ENCODE data around the gene CNTNAP5. TPM values are rescaled to one million over a fixed set of nuclear protein-coding genes. Genes with fewer than 3 reads are reported as not detected.

The CNTNAP5 gene
- total and polyA plus RNA-seq, 4 donors, result not detected

DNA sequence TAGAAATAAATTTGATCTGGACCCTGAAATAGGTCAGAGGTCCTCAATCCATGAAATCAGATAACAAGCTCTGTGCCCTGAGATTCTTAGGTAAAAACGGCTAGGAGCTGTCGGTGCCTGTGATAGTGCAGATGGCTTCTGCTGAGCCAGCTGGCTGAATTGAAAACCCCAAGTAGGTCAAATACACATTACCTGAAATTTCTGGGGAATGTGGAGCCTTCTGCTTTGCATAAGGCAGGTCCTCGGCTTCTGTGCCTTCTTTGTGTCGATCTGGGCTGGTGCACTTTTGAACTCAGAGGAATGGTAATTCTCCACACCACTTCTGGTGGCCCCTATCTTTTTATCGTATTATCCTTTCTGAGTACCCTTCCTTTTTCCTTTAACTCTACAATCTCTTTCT, 66.6 kb downstream of the CNTNAP5 start:
- no peak for DNase-seq (ENCODE audit: low spot score)
- Histone ChIP-seq H3K27ac (ENCODE audit: low read depth in 1 of 2, low read length in 2 of 2) (no peak overlapping the region), H3K9ac (ENCODE audit: low read depth in 1 of 2, low read length in 2 of 2) (no peak overlapping the region), H3K36me3 (ENCODE audit: control insufficient read depth in 4 of 4, insufficient read depth in 3 of 4, low read depth in 1 of 4, low read length in 3 of 4) (no peaks in the 10 kb centered on the region), H3K4me3 (ENCODE audit: low read depth in 1 of 3, low read length in 3 of 3) (no peak overlapping the region), H3K4me1 (ENCODE audit: control insufficient read depth in 4 of 4, insufficient read depth in 4 of 4, low read length in 3 of 4) (no peaks in the 10 kb centered on the region), H3K9me3 (ENCODE audit: control insufficient read depth in 4 of 4, low read length in 3 of 4) (peaks cover 0 to 1% (median 0%) of the 10 kb centered on the region in 4 donors), H3K27me3 (ENCODE audit: control insufficient read depth in 4 of 4, insufficient read depth in 4 of 4, low read length in 3 of 4) (peaks cover 0 to 3% (median 0%) of the 10 kb centered on the region in 4 donors)
- TF ChIP-seq JUND (IDR thresholded peaks at IDR 0.05) (no peak), YY1 (IDR thresholded peaks at IDR 0.05) (no peak), NR2F2 (IDR thresholded peaks at IDR 0.05) (no peak), RAD21 (IDR thresholded peaks at IDR 0.05) (no peak), TAF1 (conservative IDR thresholded peaks at IDR 0.05) (no peak), EGR1 (IDR thresholded peaks at IDR 0.05; ENCODE audit: low read depth in 2 of 2) (no peak), FOXA2 (IDR thresholded peaks at IDR 0.05) (no peak), SP1 (IDR thresholded peaks at IDR 0.05) (no peak), HNF4G (IDR thresholded peaks at IDR 0.05) (no peak), HNF4A (conservative IDR thresholded peaks at IDR 0.05) (no peak), RXRA (IDR thresholded peaks at IDR 0.05) (no peak), FOXA1 (IDR thresholded peaks at IDR 0.05) (no peak)
- TF ChIP-seq, protein P1, sequence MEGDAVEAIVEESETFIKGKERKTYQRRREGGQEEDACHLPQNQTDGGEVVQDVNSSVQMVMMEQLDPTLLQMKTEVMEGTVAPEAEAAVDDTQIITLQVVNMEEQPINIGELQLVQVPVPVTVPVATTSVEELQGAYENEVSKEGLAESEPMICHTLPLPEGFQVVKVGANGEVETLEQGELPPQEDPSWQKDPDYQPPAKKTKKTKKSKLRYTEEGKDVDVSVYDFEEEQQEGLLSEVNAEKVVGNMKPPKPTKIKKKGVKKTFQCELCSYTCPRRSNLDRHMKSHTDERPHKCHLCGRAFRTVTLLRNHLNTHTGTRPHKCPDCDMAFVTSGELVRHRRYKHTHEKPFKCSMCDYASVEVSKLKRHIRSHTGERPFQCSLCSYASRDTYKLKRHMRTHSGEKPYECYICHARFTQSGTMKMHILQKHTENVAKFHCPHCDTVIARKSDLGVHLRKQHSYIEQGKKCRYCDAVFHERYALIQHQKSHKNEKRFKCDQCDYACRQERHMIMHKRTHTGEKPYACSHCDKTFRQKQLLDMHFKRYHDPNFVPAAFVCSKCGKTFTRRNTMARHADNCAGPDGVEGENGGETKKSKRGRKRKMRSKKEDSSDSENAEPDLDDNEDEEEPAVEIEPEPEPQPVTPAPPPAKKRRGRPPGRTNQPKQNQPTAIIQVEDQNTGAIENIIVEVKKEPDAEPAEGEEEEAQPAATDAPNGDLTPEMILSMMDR (IDR thresholded peaks at IDR 0.05; ENCODE audit: low read depth, low read length, missing input control), result no peak
- TF ChIP-seq, protein P2, sequence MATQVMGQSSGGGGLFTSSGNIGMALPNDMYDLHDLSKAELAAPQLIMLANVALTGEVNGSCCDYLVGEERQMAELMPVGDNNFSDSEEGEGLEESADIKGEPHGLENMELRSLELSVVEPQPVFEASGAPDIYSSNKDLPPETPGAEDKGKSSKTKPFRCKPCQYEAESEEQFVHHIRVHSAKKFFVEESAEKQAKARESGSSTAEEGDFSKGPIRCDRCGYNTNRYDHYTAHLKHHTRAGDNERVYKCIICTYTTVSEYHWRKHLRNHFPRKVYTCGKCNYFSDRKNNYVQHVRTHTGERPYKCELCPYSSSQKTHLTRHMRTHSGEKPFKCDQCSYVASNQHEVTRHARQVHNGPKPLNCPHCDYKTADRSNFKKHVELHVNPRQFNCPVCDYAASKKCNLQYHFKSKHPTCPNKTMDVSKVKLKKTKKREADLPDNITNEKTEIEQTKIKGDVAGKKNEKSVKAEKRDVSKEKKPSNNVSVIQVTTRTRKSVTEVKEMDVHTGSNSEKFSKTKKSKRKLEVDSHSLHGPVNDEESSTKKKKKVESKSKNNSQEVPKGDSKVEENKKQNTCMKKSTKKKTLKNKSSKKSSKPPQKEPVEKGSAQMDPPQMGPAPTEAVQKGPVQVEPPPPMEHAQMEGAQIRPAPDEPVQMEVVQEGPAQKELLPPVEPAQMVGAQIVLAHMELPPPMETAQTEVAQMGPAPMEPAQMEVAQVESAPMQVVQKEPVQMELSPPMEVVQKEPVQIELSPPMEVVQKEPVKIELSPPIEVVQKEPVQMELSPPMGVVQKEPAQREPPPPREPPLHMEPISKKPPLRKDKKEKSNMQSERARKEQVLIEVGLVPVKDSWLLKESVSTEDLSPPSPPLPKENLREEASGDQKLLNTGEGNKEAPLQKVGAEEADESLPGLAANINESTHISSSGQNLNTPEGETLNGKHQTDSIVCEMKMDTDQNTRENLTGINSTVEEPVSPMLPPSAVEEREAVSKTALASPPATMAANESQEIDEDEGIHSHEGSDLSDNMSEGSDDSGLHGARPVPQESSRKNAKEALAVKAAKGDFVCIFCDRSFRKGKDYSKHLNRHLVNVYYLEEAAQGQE (IDR thresholded peaks at IDR 0.05), result no peak
- TF ChIP-seq, protein P3, sequence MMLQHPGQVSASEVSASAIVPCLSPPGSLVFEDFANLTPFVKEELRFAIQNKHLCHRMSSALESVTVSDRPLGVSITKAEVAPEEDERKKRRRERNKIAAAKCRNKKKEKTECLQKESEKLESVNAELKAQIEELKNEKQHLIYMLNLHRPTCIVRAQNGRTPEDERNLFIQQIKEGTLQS (IDR thresholded peaks at IDR 0.05), result no peak
- 33% methylated on average over 5 of the region's 5 CpGs for WGBS

DNA sequence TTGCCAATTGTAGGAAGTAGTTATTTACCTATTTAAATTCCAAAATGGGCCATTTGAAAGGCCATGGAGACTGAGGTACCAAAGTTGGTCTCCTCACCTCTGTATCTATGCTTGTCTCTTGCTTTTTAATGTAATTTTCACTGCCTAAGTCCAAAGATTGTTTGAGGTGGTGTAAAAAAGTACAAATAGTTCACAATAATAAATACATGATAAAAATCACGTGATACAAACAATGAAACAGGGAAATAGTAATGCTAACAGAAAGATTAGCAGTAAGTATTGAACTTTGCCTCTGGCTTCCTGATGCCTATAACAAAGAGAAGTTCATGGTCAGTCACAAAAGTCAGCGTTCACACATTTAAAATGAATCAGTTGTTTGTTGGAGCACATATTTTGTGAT, 67.6 kb downstream of the CNTNAP5 start:
- Histone ChIP-seq H3K27ac (ENCODE audit: low read depth in 1 of 2, low read length in 2 of 2) (no peak overlapping the region), H3K9me3 (ENCODE audit: control insufficient read depth in 4 of 4, low read length in 3 of 4) (no peaks in the 10 kb centered on the region), H3K27me3 (ENCODE audit: control insufficient read depth in 4 of 4, insufficient read depth in 4 of 4, low read length in 3 of 4) (peaks cover 0 to 3% (median 0%) of the 10 kb centered on the region in 4 donors), H3K9ac (ENCODE audit: low read depth in 1 of 2, low read length in 2 of 2) (no peak overlapping the region), H3K4me1 (ENCODE audit: control insufficient read depth in 4 of 4, insufficient read depth in 4 of 4, low read length in 3 of 4) (no peaks in the 10 kb centered on the region), H3K4me3 (ENCODE audit: low read depth in 1 of 3, low read length in 3 of 3) (no peak overlapping the region), H3K36me3 (ENCODE audit: control insufficient read depth in 4 of 4, insufficient read depth in 3 of 4, low read depth in 1 of 4, low read length in 3 of 4) (no peaks in the 10 kb centered on the region)
- no peak for DNase-seq (ENCODE audit: low spot score)
- TF ChIP-seq, protein P4, sequence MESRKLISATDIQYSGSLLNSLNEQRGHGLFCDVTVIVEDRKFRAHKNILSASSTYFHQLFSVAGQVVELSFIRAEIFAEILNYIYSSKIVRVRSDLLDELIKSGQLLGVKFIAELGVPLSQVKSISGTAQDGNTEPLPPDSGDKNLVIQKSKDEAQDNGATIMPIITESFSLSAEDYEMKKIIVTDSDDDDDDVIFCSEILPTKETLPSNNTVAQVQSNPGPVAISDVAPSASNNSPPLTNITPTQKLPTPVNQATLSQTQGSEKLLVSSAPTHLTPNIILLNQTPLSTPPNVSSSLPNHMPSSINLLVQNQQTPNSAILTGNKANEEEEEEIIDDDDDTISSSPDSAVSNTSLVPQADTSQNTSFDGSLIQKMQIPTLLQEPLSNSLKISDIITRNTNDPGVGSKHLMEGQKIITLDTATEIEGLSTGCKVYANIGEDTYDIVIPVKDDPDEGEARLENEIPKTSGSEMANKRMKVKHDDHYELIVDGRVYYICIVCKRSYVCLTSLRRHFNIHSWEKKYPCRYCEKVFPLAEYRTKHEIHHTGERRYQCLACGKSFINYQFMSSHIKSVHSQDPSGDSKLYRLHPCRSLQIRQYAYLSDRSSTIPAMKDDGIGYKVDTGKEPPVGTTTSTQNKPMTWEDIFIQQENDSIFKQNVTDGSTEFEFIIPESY (IDR thresholded peaks at IDR 0.05), result no peak
- TF ChIP-seq, protein P3 (IDR thresholded peaks at IDR 0.05), result no peak
- no peak for TF ChIP-seq SP1 (IDR thresholded peaks at IDR 0.05)
- TF ChIP-seq NR2F2 (IDR thresholded peaks at IDR 0.05), result no peak
- no peak for TF ChIP-seq GABPA (IDR thresholded peaks at IDR 0.05 in 1 of 2, conservative IDR thresholded peaks at IDR 0.05 in 1 of 2)
- TF ChIP-seq FOXA2 (IDR thresholded peaks at IDR 0.05), result no peak
- no peak for TF ChIP-seq FOXA1 (IDR thresholded peaks at IDR 0.05)
- no peak for TF ChIP-seq JUND (IDR thresholded peaks at IDR 0.05)
- TF ChIP-seq YY1 (IDR thresholded peaks at IDR 0.05), result no peak
- no peak for TF ChIP-seq TAF1 (conservative IDR thresholded peaks at IDR 0.05)
- no peak for TF ChIP-seq HNF4G (IDR thresholded peaks at IDR 0.05)
- no peak for TF ChIP-seq RAD21 (IDR thresholded peaks at IDR 0.05)
- TF ChIP-seq EGR1 (IDR thresholded peaks at IDR 0.05; ENCODE audit: low read depth in 2 of 2), result no peak
- 24% methylated on average over 2 of the region's 2 CpGs for WGBS
